ENCODE measurements around the gene AKAP7.

Gene AKAP7

DNA sequence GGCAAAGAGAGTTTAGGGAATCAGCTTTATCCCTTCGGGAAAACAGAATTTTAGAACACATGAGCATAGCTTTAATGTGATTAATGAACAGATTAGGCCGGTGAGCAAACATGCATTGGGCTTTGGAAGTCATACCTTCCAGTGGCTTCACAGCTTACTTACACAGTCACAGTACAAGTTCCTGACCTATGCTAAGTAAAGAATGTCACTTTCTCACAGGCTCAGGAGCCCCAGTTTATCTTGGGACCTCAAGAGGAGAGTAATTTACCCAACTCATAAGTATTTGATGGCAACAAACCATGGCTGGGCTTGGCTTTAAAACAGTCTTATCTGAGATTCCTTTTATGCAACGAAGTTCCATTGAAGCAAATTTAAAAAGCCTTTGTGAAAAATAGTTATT, 195.9 kb downstream of the AKAP7 start:
- DNase-seq (ENCODE audit: extremely low spot score, insufficient read length, low read depth) = no peak
- no peak for FAIRE-seq

DNA sequence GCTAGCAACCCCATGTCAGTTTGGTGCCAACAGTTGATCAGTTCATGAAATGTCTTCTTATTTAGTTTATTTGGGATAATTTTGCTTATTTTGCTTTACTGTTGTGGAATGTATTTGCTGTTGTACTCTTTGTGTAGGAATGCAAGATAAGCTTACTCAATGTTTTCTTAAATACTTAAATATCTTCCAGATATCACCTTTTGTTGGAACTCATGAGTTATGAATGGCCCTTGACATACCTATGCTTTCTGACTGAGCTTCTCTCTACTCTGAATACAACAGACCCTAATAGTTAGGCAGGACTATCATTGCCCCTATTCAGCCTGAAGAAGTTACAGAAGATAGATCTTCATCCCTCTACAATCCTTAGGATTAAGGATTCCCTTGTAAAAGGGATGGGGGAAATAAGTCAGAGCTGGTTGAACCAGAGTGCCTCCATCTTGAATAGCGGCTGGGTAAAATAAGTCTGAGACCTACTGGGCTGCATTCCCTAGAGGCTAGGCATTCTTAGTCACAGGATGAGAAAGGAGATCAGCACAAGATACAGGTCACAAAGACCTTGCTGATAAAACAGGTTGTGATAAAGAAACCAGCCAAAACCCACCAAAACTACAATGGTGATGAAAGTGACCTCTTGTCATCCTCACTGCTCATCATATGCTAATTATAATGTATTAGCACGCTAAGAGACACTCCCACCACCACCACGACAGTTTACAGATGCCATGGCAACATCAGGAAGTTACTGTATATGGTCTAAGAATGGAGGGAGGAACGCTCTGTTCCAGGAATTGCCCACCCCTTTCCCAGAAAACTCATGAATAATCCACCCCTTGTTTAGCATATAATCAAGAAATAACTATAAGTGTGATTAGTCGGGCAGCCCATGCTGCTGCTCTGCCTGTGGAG, 196.9 kb downstream of the AKAP7 start:
- FAIRE-seq (no peak), DNase-seq (ENCODE audit: extremely low spot score, insufficient read length, low read depth) (no peak)
